SK-N-SH (cell line): ENCODE data around the gene MIEN1. TPM values are rescaled to one million over a fixed set of nuclear protein-coding genes. Genes with fewer than 3 reads are reported as not detected.

Experiments
- CTCF ChIA-PET: fragments of 300-600, 350-600 bp; formaldehyde crosslinking; extraction: SDS; loops from one replicate; lab custom pipeline; 2021; lab: Yijun Ruan, JAX
- POLR2A ChIA-PET: fragments of 350-600 bp; sonication (Branson Sonifier 250); formaldehyde crosslinking; extraction: SDS; loops from one replicate; lab custom pipeline; 2020; ENCODE audit warnings: antibody characterized with exemption, inconsistent platforms; lab: Yijun Ruan, JAX
- DNase-seq: peaks from one replicate; pipeline ENCODE4 v3.0.0; 2012
- H2AFZ ChIP-seq: fragments of 200-600 bp; sonication (generic); 2 replicates; pipeline ENCODE4 v1.8.1; 2016; ENCODE audit warnings: antibody characterized with exemption, mild to moderate bottlenecking, low read depth
- H3F3A ChIP-seq: fragments of 200-600 bp; sonication (generic); replicated peaks from 2 replicates; pipeline ENCODE3; 2016; ENCODE audit warnings: antibody characterized with exemption, mild to moderate bottlenecking; ENCODE audit not compliant: insufficient read depth
- H3K27ac ChIP-seq, 2 experiments: fragments of 200-500 bp in 1 of 2; fragments of 200-600 bp in 1 of 2; sonication (Bioruptor generic) in 1 of 2; sonication (generic), shearing (Covaris generic) in 1 of 2; 2 replicates each; pipeline versions ENCODE4 v1.5.1 to v1.6.1; 2014 to 2016; ENCODE audit warnings: low read depth in 2 of 2, inconsistent platforms in 1 of 2, low read length in 1 of 2, mild to moderate bottlenecking in 1 of 2, mixed read lengths in 1 of 2
- H3K27me3 ChIP-seq: fragments of 200-600 bp; sonication (generic), shearing (Covaris generic); 2 replicates; pipeline ENCODE4 v1.6.1; 2016; ENCODE audit warnings: mixed run types; ENCODE audit not compliant: insufficient read depth
- H3K36me3 ChIP-seq, 2 experiments: fragments of 200-500 bp in 1 of 2; fragments of 200-600 bp in 1 of 2; sonication (Bioruptor generic) in 1 of 2; sonication (generic) in 1 of 2; replicated peaks in 1 of 2; 2 replicates each; pipeline versions ENCODE3 to v1.5.1; 2014 to 2016; ENCODE audit warnings: low read length in 1 of 2, mild to moderate bottlenecking in 1 of 2; ENCODE audit not compliant: insufficient read depth in 2 of 2, control insufficient read depth in 1 of 2
- H3K4me1 ChIP-seq, 2 experiments: fragments of 200-500 bp in 1 of 2; fragments of 200-600 bp in 1 of 2; sonication (Bioruptor generic) in 1 of 2; sonication (generic), shearing (Covaris generic) in 1 of 2; 2 replicates each; pipeline versions ENCODE4 v1.5.1 to v1.6.1; 2014 to 2016; ENCODE audit warnings: low read depth in 1 of 2, low read length in 1 of 2, mixed run types in 1 of 2; ENCODE audit not compliant: insufficient read depth in 2 of 2, control insufficient read depth in 1 of 2
- H3K4me2 ChIP-seq: fragments of 200-600 bp; sonication (generic), shearing (Covaris generic); 2 replicates; pipeline ENCODE4 v1.6.1; 2017; ENCODE audit warnings: mixed run types
- H3K4me3 ChIP-seq, 2 experiments: fragments of 200-500 bp in 1 of 2; fragments of 200-600 bp in 1 of 2; sonication (Bioruptor generic) in 1 of 2; sonication (generic), shearing (Covaris generic) in 1 of 2; 2 replicates each; pipeline versions ENCODE4 v1.5.1 to v1.8.1; 2014 to 2016; ENCODE audit warnings: low read depth in 2 of 2, inconsistent platforms in 1 of 2, low read length in 1 of 2, mild to moderate bottlenecking in 1 of 2, mixed read lengths in 1 of 2, moderate library complexity in 1 of 2
- H3K79me2 ChIP-seq: fragments of 200-600 bp; sonication (generic); 2 replicates; pipeline ENCODE4 v1.8.1; 2017; ENCODE audit warnings: mild to moderate bottlenecking; ENCODE audit not compliant: insufficient read depth
- H3K9ac ChIP-seq: fragments of 200-600 bp; sonication (generic); 2 replicates; pipeline ENCODE4 v1.6.1; 2017; ENCODE audit warnings: mixed run types
- H3K9me2 ChIP-seq: fragments of 200-600 bp; sonication (generic); 2 replicates; pipeline ENCODE4 v1.6.1; 2017; ENCODE audit warnings: mixed run types
- H3K9me3 ChIP-seq: fragments of 200-600 bp; sonication (generic); 2 replicates; pipeline ENCODE4 v1.6.1; 2017; ENCODE audit warnings: mixed run types, mild to moderate bottlenecking, moderate library complexity
- H4K20me1 ChIP-seq: fragments of 200-600 bp; sonication (generic); 2 replicates; pipeline ENCODE4 v1.6.1; 2017; ENCODE audit warnings: mild to moderate bottlenecking, mixed run types; ENCODE audit not compliant: insufficient read depth
- CHD2 ChIP-seq: fragments of 150-350 bp; IDR thresholded peaks from 2 replicates; pipeline ENCODE4 v1.6.1; 2018; ENCODE audit warnings: low read length; ENCODE audit not compliant: partially characterized antibody
- EP300 ChIP-seq, 2 experiments: IDR thresholded peaks; 2 replicates each; pipeline versions ENCODE4 v1.4.0 to v1.6.1; 2012; ENCODE audit warnings: borderline replicate concordance in 1 of 2, low read depth in 1 of 2, low read length in 1 of 2
- FOSL2 ChIP-seq: IDR thresholded peaks from 2 replicates; pipeline ENCODE4 v1.4.0; 2012; ENCODE audit warnings: low read depth, mild to moderate bottlenecking, moderate library complexity, borderline replicate concordance
- FOXM1 ChIP-seq: IDR thresholded peaks from 2 replicates; pipeline ENCODE4 v1.4.0; 2012; ENCODE audit warnings: low read depth, mild to moderate bottlenecking
- MEF2A ChIP-seq: IDR thresholded peaks from 2 replicates; pipeline ENCODE4 v1.4.0; 2012; ENCODE audit warnings: low read depth, borderline replicate concordance
- MXI1 ChIP-seq: IDR thresholded peaks from 2 replicates; pipeline ENCODE4 v1.6.1; 2012; ENCODE audit warnings: mild to moderate bottlenecking, low read depth, low read length, improper control_type of control experiment
- NFIC ChIP-seq: IDR thresholded peaks from 2 replicates; pipeline ENCODE4 v1.4.0; 2012; ENCODE audit warnings: borderline replicate concordance
- POLR2AphosphoS5 ChIP-seq: IDR thresholded peaks from 2 replicates; pipeline ENCODE4 v1.6.1; 2012; ENCODE audit warnings: low read depth, low read length
- REST ChIP-seq: IDR thresholded peaks from 2 replicates; pipeline ENCODE4 v1.6.1; 2012; ENCODE audit warnings: mild to moderate bottlenecking, low read depth, low read length, moderate library complexity
- TEAD4 ChIP-seq: IDR thresholded peaks from 2 replicates; pipeline ENCODE4 v1.4.0; 2012; ENCODE audit warnings: mild to moderate bottlenecking, borderline replicate concordance; ENCODE audit not compliant: insufficient read depth
- USF1 ChIP-seq: IDR thresholded peaks from 2 replicates; pipeline ENCODE4 v1.4.0; 2012; ENCODE audit warnings: low read depth, borderline replicate concordance
- ZBTB33 ChIP-seq: IDR thresholded peaks from 2 replicates; pipeline ENCODE4 v1.4.0; 2012; ENCODE audit warnings: low read depth, borderline replicate concordance
- WGBS: methylation state at CpG from one replicate; pipeline ENCODE4 v1.1.6; 2017; ENCODE audit warnings: low lambda C conversion rate; 5-methylcytosine and 5-hydroxymethylcytosine counted together
- polyA plus RNA-seq, 3 experiments: library from polyadenylated mRNA; depleted of rRNA; stranded (reverse); fragments of >200 nt; gene quantifications; 2 replicates each; pipeline ENCODE4 v1.2.3, GENCODE V29; 2012

The MIEN1 gene
- polyA plus RNA-seq, 1 of the 3 experiments (the other 2 are of a cell fraction): 100 TPM

- Histone ChIP-seq H3K9me3 (no peaks in the 10 kb centered on the region), H3K27ac (no peak overlapping the region), H3F3A (no peaks in the 10 kb centered on the region), H3K4me2 (no peak overlapping the region), H3K9ac (no peak overlapping the region), H3K4me3 (no peak overlapping the region), H3K79me2 (no peaks in the 10 kb centered on the region), H3K27me3 (peaks cover 92% of the 10 kb centered on the region), H4K20me1 (no peaks in the 10 kb centered on the region), H3K4me1 (no peaks in the 10 kb centered on the region), H3K36me3 (no peaks in the 10 kb centered on the region), H2AFZ (no peak overlapping the region), H3K9me2 (no peaks in the 10 kb centered on the region)
- TF ChIP-seq MEF2A (no peak), ZBTB33 (no peak), MXI1 (no peak), NFIC (no peak), REST (no peak), TEAD4 (no peak), FOXM1 (no peak), POLR2AphosphoS5 (no peak), FOSL2 (no peak), USF1 (no peak), CHD2 (no peak), EP300 (IDR thresholded peaks at IDR 0.05; ENCODE audit: borderline replicate concordance in 1 of 2, low read depth in 1 of 2, low read length in 1 of 2) (no peak)
- WGBS: 6% methylated on average over 11 of the region's 11 CpGs
- no peak for DNase-seq
- CTCF ChIA-PET: interaction anchor here (0.7 to 1.6 kb wide), 2 partner anchors 14 to 154 kb away, joined by 3 to 4 read pairs; no protein-coding TSS in a partner anchor
- POLR2A ChIA-PET: no interaction called here
Measured at GRCh38 chr17:39777534-39778365, 47.4 kb upstream of the MIEN1 start.
